HepG2 (cell line): ENCODE data around the gene PLVAP. TPM values are rescaled to one million over a fixed set of nuclear protein-coding genes. Genes with fewer than 3 reads are reported as not detected.

Experiments used
- KIAA2018 ChIP-seq: sonication (generic); formaldehyde crosslinking; IDR thresholded peaks from 2 replicates; pipeline ENCODE4 v1.5.0; 2020; ENCODE audit warnings: mild to moderate bottlenecking, missing genetic modification reagents, borderline replicate concordance
- PHB2 ChIP-seq: fragments of 450-650 bp; IDR thresholded peaks from 2 replicates; pipeline ENCODE4 v1.6.1; 2018; ENCODE audit not compliant: partially characterized antibody
- SIX4 ChIP-seq: sonication (generic); formaldehyde crosslinking; IDR thresholded peaks from 2 replicates; pipeline ENCODE4 v1.4.0; 2020; ENCODE audit warnings: missing genetic modification reagents
- SRF ChIP-seq: IDR thresholded peaks from 2 replicates; pipeline ENCODE4 v1.6.1; 2011; ENCODE audit warnings: mild to moderate bottlenecking, low read depth, low read length, moderate library complexity
- USF2 ChIP-seq, 2 experiments: sonication (generic) in 1 of 2; formaldehyde crosslinking in 1 of 2; IDR thresholded peaks; 2 replicates each; pipeline versions ENCODE4 v1.5.1 to v1.6.1; 2011 to 2020; ENCODE audit warnings: borderline replicate concordance in 1 of 2, low read depth in 1 of 2, low read length in 1 of 2, mild to moderate bottlenecking in 1 of 2, missing genetic modification reagents in 1 of 2, moderate library complexity in 1 of 2
- ZBTB37 ChIP-seq: sonication (generic); formaldehyde crosslinking; IDR thresholded peaks from 2 replicates; pipeline ENCODE4 v1.4.0; 2020; ENCODE audit warnings: mild to moderate bottlenecking, missing genetic modification reagents
- ZFP91 ChIP-seq: sonication (generic); formaldehyde crosslinking; IDR thresholded peaks from 2 replicates; pipeline ENCODE4 v1.9.0; 2022; ENCODE audit warnings: missing genetic modification reagents, mild to moderate bottlenecking, borderline replicate concordance
- ZNF12 ChIP-seq: sonication (generic); formaldehyde crosslinking; IDR thresholded peaks from 2 replicates; pipeline ENCODE4 v1.5.0; 2020; ENCODE audit warnings: missing genetic modification reagents
- ZNF367 ChIP-seq: sonication (generic); formaldehyde crosslinking; IDR thresholded peaks from 2 replicates; pipeline ENCODE4 v1.4.0; 2020; ENCODE audit warnings: missing genetic modification reagents, borderline replicate concordance
- ZNF629 ChIP-seq: sonication (generic); formaldehyde crosslinking; conservative IDR thresholded peaks from 2 replicates; pipeline ENCODE4 v1.5.0; 2020; ENCODE audit warnings: missing genetic modification reagents
- ZNF704 ChIP-seq: sonication (generic); formaldehyde crosslinking; IDR thresholded peaks from 2 replicates; pipeline ENCODE4 v1.8.1; 2023; ENCODE audit warnings: mild to moderate bottlenecking, inconsistent platforms, moderate library complexity, missing genetic modification reagents, borderline replicate concordance
- ZNF761 ChIP-seq: sonication (generic); formaldehyde crosslinking; conservative IDR thresholded peaks from 2 replicates; pipeline ENCODE4 v1.4.0; 2020; ENCODE audit warnings: mild to moderate bottlenecking, missing genetic modification reagents
- ZNF780A ChIP-seq: sonication (generic); formaldehyde crosslinking; IDR thresholded peaks from 2 replicates; pipeline ENCODE4 v1.8.0; 2022; ENCODE audit warnings: mild to moderate bottlenecking, missing genetic modification reagents, moderate library complexity
- ZSCAN12 ChIP-seq: sonication (generic); formaldehyde crosslinking; IDR thresholded peaks from 2 replicates; pipeline ENCODE4 v1.9.0; 2021; ENCODE audit warnings: mild to moderate bottlenecking, missing genetic modification reagents
- polyA plus RNA-seq, 8 experiments: library from polyadenylated mRNA; depleted of rRNA in 3 of 8; stranded (reverse) in 7 of 8; unstranded in 1 of 8; fragments of >200 nt; fragmentation: Illumina TruSeq in 4 of 8; extraction: Trizol in 4 of 8; gene quantifications; 2 replicates each; pipeline versions ENCODE4 v1.2.1 to v1.2.3, GENCODE V29; 2011 to 2016; ENCODE audit warnings: low read depth in 4 of 8, missing spikeins in 1 of 8, mixed read lengths in 1 of 8; ENCODE audit not compliant: insufficient read depth in 1 of 8
- total RNA-seq, 5 experiments: library from RNA; depleted of rRNA; stranded (reverse); fragments of >200 nt; fragmentation: Illumina TruSeq; extraction: Trizol; gene quantifications; 2 replicates each; pipeline ENCODE4 v1.2.3, GENCODE V29; 2016; ENCODE audit warnings: low read depth in 1 of 5

The PLVAP gene
- total and polyA plus RNA-seq, 2 of the 13 experiments (the other 11 are each of a cell fraction or from before 2014, with no cell fraction given), result 0.26 TPM; not detected in 1

GRCh38 chr19:17424743-17425365, 47.7 kb upstream of the PLVAP start (continued):
- TF ChIP-seq ZNF367 (CRISPR knock-in tag) (no peak), ZNF704 (CRISPR knock-in tag) (no peak), ZFP91 (0 out of 2 replicates have a peak, but pooled peaks have one; percentile 18), SRF (no peak), ZBTB37 (CRISPR knock-in tag) (no peak), ZNF12 (CRISPR knock-in tag) (no peak), ZNF629 (CRISPR knock-in tag) (no peak), PHB2 (no peak), USF2 (IDR thresholded peaks at IDR 0.05; ENCODE audit: low read depth, low read length) (no peak), USF2 (CRISPR knock-in tag; IDR thresholded peaks at IDR 0.05; ENCODE audit: borderline replicate concordance) (no peak), SIX4 (no peak), ZNF761 (CRISPR knock-in tag) (no peak), ZSCAN12 (CRISPR knock-in tag) (no peak), KIAA2018 (CRISPR knock-in tag) (no peak), ZNF780A (no peak)
